ENCODE results near the gene PSMA8. TPM values are rescaled to one million over a fixed set of nuclear protein-coding genes. Genes with fewer than 3 reads are reported as not detected.
A peak's percentile ranks its signal among the peaks of the same experiment; 100 is the strongest.

PSMA8 gene
- total RNA-seq, 1 donor from 2014 or later = not detected

DNA sequence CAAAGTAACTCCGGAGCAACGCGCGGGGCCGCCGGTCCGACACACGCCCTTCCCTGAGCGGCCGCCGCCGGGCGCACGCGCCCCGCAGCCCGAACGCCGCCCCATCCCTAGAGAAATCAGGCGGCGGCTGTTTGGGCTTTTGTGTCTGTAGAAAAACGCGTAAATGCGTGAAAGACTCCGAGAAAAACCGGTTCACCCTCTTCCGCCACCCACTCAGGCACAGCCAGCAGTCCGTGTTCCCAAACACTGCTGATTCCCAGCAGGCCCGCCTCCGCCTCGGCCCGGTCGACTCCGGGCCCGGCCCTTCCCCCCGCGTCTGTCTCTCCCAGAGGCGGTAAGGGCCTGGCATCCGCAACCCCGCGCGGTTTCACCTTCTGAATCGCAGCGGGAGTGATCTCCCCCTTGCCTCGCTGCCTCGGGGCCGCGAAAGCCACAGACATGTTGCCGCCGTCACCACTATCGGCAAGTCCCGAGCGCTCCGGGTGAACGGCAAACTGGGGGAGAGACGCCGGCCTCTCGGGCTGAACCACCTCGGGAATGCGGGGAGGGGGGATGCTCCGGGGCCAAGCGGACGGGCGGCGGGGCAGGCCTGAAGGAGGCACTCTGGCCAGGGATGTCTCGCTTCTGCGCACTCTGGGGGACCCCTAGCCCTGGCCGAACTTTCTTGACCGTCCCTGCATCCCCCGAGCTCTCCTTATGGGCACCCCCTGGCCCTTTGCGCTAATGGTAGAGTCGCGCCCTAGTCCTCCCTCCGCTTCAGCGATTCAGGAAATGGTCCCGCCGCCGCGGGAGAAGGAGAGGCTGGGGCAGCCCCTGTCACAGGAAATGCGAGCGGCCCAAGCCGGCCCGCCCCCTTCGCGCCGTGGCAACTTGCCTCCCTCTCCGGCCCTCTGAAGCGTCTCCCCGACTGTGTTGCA is 43.3 kb upstream of the PSMA8 start, which contains the start of gene SS18:
TSS of gene SS18 (minus strand) at position 484 of the 917 bp plus-strand sequence. CDS start at position 440, 44 bp downstream.
- H3K9me3 ChIP-seq = no peaks in the 10 kb centered on the region
- peaks cover 9 to 15% of the 10 kb centered on the region in 2 donors for H3K36me3 ChIP-seq
- H3K4me1 ChIP-seq = peaks cover 0 to 13% of the 10 kb centered on the region in 2 donors
- H3K27ac ChIP-seq = peak within 1 kb of the TSS; percentile 97 to 99
- peak; percentile 67 to 97 for DNase-seq (ENCODE audit: low spot score in 2 of 2)
- intact Hi-C loops (cut with DNase I) = loop anchor here (1.0 to 5.0 kb wide), 4 partner anchors 136 to 743 kb away; partner anchors contain the start of genes KCTD1 and TAF4B
- no peaks in the 10 kb centered on the region for H3K27me3 ChIP-seq
- H3K4me3 ChIP-seq = peak within 1 kb of the TSS; percentile 79 to 94
- TF ChIP-seq, protein P1, sequence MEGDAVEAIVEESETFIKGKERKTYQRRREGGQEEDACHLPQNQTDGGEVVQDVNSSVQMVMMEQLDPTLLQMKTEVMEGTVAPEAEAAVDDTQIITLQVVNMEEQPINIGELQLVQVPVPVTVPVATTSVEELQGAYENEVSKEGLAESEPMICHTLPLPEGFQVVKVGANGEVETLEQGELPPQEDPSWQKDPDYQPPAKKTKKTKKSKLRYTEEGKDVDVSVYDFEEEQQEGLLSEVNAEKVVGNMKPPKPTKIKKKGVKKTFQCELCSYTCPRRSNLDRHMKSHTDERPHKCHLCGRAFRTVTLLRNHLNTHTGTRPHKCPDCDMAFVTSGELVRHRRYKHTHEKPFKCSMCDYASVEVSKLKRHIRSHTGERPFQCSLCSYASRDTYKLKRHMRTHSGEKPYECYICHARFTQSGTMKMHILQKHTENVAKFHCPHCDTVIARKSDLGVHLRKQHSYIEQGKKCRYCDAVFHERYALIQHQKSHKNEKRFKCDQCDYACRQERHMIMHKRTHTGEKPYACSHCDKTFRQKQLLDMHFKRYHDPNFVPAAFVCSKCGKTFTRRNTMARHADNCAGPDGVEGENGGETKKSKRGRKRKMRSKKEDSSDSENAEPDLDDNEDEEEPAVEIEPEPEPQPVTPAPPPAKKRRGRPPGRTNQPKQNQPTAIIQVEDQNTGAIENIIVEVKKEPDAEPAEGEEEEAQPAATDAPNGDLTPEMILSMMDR (IDR thresholded peaks at IDR 0.05) = peak in 1 of 3 experiments; percentile 4

DNA sequence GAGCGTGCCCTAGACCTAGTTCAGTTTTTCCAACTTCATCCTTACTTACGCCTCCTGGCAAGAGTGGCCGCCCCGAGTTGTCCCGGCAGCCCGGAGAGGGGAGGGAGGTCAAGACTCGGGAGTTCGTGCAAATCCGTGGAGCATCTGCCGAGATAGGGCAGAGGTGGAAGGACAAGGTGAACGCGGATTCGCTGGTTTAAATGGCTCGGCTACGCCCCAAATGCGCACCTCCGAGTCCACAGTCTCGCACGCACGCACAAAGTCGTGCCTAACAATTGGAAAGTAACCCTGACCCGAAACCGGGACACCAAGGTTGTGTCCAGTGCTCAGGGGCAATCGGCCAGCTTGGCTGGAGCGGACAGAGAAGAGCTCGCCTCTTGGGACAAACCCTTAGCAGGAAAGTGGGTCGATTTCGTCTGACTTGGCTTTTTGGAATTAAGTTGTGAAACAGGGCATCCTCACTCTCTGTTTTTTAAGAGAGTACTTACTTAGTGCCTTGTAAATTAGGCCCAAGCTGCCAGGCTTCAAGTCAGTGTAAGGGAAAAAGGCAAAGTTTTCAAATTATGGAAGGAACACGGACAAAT is 42.5 kb upstream of the PSMA8 start:
- peaks cover 6 to 9% of the 10 kb centered on the region in 2 donors for H3K36me3 ChIP-seq
- peak in 1 of 2 donors; percentile 81 for DNase-seq (ENCODE audit: low spot score in 2 of 2)
- intact Hi-C loops (cut with DNase I) = loop anchor here (2.0 to 5.0 kb wide), 3 partner anchors 456 to 744 kb away; partner anchors contain the start of gene KCTD1
- no peaks in the 10 kb centered on the region for H3K9me3 ChIP-seq
- peak overlapping the region; percentile 79 to 94 for H3K4me3 ChIP-seq
- TF ChIP-seq, protein P1 (IDR thresholded peaks at IDR 0.05) = no peak
- peaks cover 0 to 13% of the 10 kb centered on the region in 2 donors for H3K4me1 ChIP-seq
- H3K27ac ChIP-seq = peak overlapping the region; percentile 97 to 99
- H3K27me3 ChIP-seq = no peaks in the 10 kb centered on the region

DNA sequence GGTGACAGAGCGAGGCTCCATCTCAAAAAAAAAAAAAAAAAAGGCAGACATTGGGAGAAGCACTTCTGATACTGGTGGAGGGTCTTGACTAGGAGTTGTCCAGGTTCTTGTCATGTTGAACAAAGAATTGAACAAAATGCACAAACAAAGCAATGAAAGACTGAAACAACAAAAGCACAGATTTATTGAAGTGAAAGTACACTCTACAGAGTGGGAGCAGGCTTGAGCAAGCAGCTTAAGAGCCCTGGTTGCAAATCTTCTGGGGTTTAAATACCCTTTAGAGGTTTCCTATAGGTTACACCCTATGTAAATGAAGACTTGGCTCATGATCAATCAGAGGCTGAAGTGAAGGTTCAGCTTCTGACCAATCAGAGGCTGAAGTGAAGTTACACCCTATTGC is 36.8 kb upstream of the PSMA8 start:
- intact Hi-C loops (cut with DNase I) = no loop called here
- TF ChIP-seq, protein P1 (IDR thresholded peaks at IDR 0.05) = no peak
- Histone ChIP-seq H3K27ac (no peak overlapping the region), H3K27me3 (no peaks in the 10 kb centered on the region), H3K4me3 (no peak overlapping the region), H3K36me3 (no peaks in the 10 kb centered on the region), H3K9me3 (no peaks in the 10 kb centered on the region), H3K4me1 (no peaks in the 10 kb centered on the region)
- DNase-seq (ENCODE audit: low spot score in 2 of 2) = no peak

DNA sequence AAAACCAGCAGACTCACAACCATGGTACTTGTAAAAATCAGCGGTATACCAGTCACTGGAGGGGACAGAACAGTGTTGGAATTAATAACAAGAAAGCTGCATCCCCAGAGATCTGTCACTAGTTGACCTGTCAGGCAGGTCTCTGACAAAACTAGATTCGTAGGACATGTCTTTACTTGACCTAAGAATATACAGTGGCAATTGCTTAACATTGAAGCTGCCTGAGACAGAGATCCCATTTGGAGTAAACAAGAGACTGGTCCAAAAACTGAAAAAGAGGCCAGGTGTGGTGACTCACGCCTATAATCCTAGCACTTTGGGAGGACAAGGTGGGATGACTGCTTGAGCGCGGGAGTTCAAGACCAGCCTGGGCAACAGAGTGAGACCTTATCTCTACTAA is 36.1 kb upstream of the PSMA8 start:
- H3K27ac ChIP-seq = no peak overlapping the region
- intact Hi-C loops (cut with DNase I) = no loop called here
- TF ChIP-seq, protein P1 (IDR thresholded peaks at IDR 0.05) = no peak

DNA sequence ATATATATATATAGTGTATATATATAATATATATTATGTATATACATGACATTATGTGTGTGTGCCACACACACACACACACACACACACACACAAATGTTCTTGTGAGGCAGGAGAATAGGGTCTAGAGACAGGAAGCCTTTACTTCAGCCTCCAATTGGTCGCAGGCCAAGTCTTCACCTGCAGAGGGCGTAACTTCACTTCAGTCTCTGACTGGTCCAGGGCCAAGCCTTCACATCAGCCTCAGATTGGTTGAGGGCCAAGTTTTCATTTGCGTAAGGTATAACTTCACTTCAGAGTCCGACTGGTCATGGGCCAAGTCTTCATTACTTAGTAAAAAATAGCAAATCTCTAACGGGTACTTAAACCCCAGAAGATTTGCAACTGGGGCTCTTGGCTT is 30.1 kb upstream of the PSMA8 start:
- intact Hi-C loops (cut with DNase I) = no loop called here
- Histone ChIP-seq H3K9me3 (no peaks in the 10 kb centered on the region), H3K27me3 (no peaks in the 10 kb centered on the region), H3K36me3 (no peaks in the 10 kb centered on the region), H3K4me1 (no peaks in the 10 kb centered on the region), H3K27ac (no peak overlapping the region), H3K4me3 (no peak overlapping the region)
- DNase-seq (ENCODE audit: low spot score in 2 of 2) = no peak
- TF ChIP-seq, protein P1 (IDR thresholded peaks at IDR 0.05) = no peak

More for the DNA sequence above, 36.1 kb upstream of the PSMA8 start:
- no peaks in the 10 kb centered on the region for H3K27me3 ChIP-seq
- no peaks in the 10 kb centered on the region for H3K4me1 ChIP-seq
- H3K9me3 ChIP-seq = no peaks in the 10 kb centered on the region
- no peak for DNase-seq (ENCODE audit: low spot score in 2 of 2)
- H3K36me3 ChIP-seq = no peaks in the 10 kb centered on the region
- H3K4me3 ChIP-seq = no peak overlapping the region
